Keratinocyte (primary cell): Measurements from ENCODE around the gene DENND2C.

ENCODE experiments used
- EZH2 ChIP-seq: IDR thresholded peaks from one replicate; pipeline ENCODE4 v1.6.1; 2012; ENCODE audit warnings: inconsistent platforms, mild to moderate bottlenecking, low read length, moderate library complexity
- TF ChIP-seq, protein P1 (sequence below), 3 experiments: IDR thresholded peaks in 1 of 3; conservative IDR thresholded peaks in 1 of 3; optimal IDR thresholded peaks in 1 of 3; 2 replicates in 2 of 3; 3 replicates in 1 of 3; pipeline versions ENCODE3 to v1.5.1; 2011; ENCODE audit warnings: low read length in 3 of 3, mild to moderate bottlenecking in 3 of 3, moderate library complexity in 2 of 3, control low read depth in 1 of 3, inconsistent platforms in 1 of 3; ENCODE audit not compliant: insufficient read depth in 2 of 3; ENCODE audit errors: extremely low read depth in 1 of 3

DNA sequence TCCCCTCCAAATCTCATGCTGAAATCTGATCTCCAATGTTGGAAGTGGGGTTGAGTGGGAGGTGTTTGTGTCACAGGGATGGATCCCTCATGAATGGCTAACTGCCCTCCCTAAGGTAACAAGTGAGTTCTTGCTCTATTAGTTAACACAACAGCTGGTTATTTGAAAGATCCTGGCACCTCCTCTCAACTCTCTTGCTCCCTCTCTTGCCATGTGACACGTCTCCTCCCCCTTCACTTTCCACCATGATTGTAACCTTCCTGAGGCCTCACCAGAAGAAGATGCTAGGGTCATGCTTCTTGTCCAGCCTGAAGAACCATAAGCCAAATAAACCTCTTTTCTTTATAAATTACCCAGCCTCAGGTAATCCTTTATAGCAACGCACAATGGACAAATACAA lies 28.5 kb downstream of the DENND2C start:
- TF ChIP-seq, protein P1, sequence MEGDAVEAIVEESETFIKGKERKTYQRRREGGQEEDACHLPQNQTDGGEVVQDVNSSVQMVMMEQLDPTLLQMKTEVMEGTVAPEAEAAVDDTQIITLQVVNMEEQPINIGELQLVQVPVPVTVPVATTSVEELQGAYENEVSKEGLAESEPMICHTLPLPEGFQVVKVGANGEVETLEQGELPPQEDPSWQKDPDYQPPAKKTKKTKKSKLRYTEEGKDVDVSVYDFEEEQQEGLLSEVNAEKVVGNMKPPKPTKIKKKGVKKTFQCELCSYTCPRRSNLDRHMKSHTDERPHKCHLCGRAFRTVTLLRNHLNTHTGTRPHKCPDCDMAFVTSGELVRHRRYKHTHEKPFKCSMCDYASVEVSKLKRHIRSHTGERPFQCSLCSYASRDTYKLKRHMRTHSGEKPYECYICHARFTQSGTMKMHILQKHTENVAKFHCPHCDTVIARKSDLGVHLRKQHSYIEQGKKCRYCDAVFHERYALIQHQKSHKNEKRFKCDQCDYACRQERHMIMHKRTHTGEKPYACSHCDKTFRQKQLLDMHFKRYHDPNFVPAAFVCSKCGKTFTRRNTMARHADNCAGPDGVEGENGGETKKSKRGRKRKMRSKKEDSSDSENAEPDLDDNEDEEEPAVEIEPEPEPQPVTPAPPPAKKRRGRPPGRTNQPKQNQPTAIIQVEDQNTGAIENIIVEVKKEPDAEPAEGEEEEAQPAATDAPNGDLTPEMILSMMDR (optimal IDR thresholded peaks at IDR 0.05 in 1 of 3, IDR thresholded peaks at IDR 0.05 in 1 of 3, conservative IDR thresholded peaks at IDR 0.05 in 1 of 3; ENCODE audit: extremely low read depth in 1 of 3, insufficient read depth in 2 of 3, low read length in 3 of 3) = no peak
- no peak for TF ChIP-seq EZH2
